Measurements from ENCODE around the gene DECR2. TPM values are rescaled to one million over a fixed set of nuclear protein-coding genes. Genes with fewer than 3 reads are reported as not detected.

DECR2 gene
- total and polyA plus RNA-seq, 12 donors = 7.0 to 26.0 (median 11.6) TPM

- DNase-seq (no peak), ATAC-seq (no peak)
- WGBS, 2 donors = 82% methylated on average over 19 of the region's 19 CpGs
- Histone ChIP-seq H3K36me3 (no peaks in the 10 kb centered on the region), H3K27ac (no peak overlapping the region), H3K4me3 (no peak overlapping the region), H3K27me3 (peaks cover 0 to 12% (median 3%) of the 10 kb centered on the region in 7 donors), H3K4me1 (peaks cover 0 to 7% (median 0%) of the 10 kb centered on the region in 9 donors), H3K9me3 (no peaks in the 10 kb centered on the region)
- no peak for TF ChIP-seq CTCF (IDR thresholded peaks at IDR 0.05)
- intact Hi-C loops (cut with DNase I) = loop anchor here in 2 of 10 donors (10.0 kb wide), 2 partner anchors 124 to 134 kb away; partner anchors contain the start of genes FAM234A (in 1 of the 2) and LUC7L (in 1 of the 2)
Observed at GRCh38 chr16:359067-359763, 42.5 kb upstream of the DECR2 start.

- intact Hi-C loops (cut with DNase I) = loop anchor here in 6 of 10 donors (5.0 to 10.0 kb wide), 4 partner anchors 125 to 253 kb away; partner anchors contain the start of genes FAM234A (in 1 of the 6) and LUC7L (in 1 of the 6)
- Histone ChIP-seq H3K9me3 (no peaks in the 10 kb centered on the region), H3K4me3 (no peak overlapping the region), H3K27ac (no peak overlapping the region), H3K36me3 (no peaks in the 10 kb centered on the region), H3K27me3 (peaks cover 0 to 13% (median 3%) of the 10 kb centered on the region in 7 donors), H3K4me1 (peaks cover 0 to 7% (median 0%) of the 10 kb centered on the region in 9 donors)
- no peak for DNase-seq
- no peak for TF ChIP-seq CTCF (IDR thresholded peaks at IDR 0.05)
- ATAC-seq = no peak
- WGBS, 2 donors = 91 to 92% methylated on average over 47 of the region's 47 CpGs
Observed at GRCh38 chr16:359871-360697, 41.6 kb upstream of the DECR2 start.

GRCh38 chr16:360698-361336 lies 40.9 kb upstream of the DECR2 start:
- H3K27me3 ChIP-seq = peaks cover 0 to 13% (median 3%) of the 10 kb centered on the region in 7 donors
- intact Hi-C loops (cut with DNase I) = loop anchor here in 6 of 10 donors (5.0 kb wide), 2 partner anchors 244 to 254 kb away; no protein-coding TSS in a partner anchor
- H3K36me3 ChIP-seq = no peaks in the 10 kb centered on the region
- H3K4me1 ChIP-seq = peaks cover 0 to 7% (median 0%) of the 10 kb centered on the region in 9 donors
- no peak for TF ChIP-seq CTCF (IDR thresholded peaks at IDR 0.05)
- DNase-seq (no peak), ATAC-seq (no peak)
- H3K4me3 ChIP-seq = no peak overlapping the region
- 93 to 94% methylated on average over 47 of the region's 47 CpGs for WGBS, 2 donors
- no peaks in the 10 kb centered on the region for H3K9me3 ChIP-seq
- no peak overlapping the region for H3K27ac ChIP-seq

Measured in heart right ventricle (tissue), 16 donors.